Measurements from ENCODE around the gene CBX3.
"Not testable (repeated sequence)": the region's sequence is repeated elsewhere in the genome, so short reads cannot be mapped to it uniquely, and the experiment has no call there.

CBX3 gene

GRCh38 chr7:26171601-26172000 is 29.9 kb upstream of the CBX3 start:
- DNase-seq, result no peak

- no peak for DNase-seq
Observed at GRCh38 chr7:26172048-26172447, 29.5 kb upstream of the CBX3 start.

- DNase-seq, result not testable (repeated sequence)
Observed at GRCh38 chr7:26175903-26176302, 25.6 kb upstream of the CBX3 start.

- DNase-seq, result not testable (repeated sequence)
Observed at GRCh38 chr7:26176696-26177095, 24.8 kb upstream of the CBX3 start.

- not testable (repeated sequence) for DNase-seq
Observed at GRCh38 chr7:26177269-26177668, 24.3 kb upstream of the CBX3 start.

- no peak for DNase-seq
Observed at GRCh38 chr7:26178272-26178960, 23.1 kb upstream of the CBX3 start.

- no peak for DNase-seq
Observed at GRCh38 chr7:26179422-26179821, 22.1 kb upstream of the CBX3 start.

GRCh38 chr7:26179826-26180497 is 21.6 kb upstream of the CBX3 start:
- DNase-seq, result no peak

GRCh38 chr7:26180792-26181198 is 20.8 kb upstream of the CBX3 start:
- no peak for DNase-seq

GRCh38 chr7:26181474-26182227 is 19.9 kb upstream of the CBX3 start:
- no peak for DNase-seq

- DNase-seq, result peak; percentile 15
Observed at GRCh38 chr7:26182283-26182682, 19.3 kb upstream of the CBX3 start.

- DNase-seq, result no peak
Observed at GRCh38 chr7:26182706-26183105, 18.8 kb upstream of the CBX3 start.

- peak; percentile 42 for DNase-seq
Observed at GRCh38 chr7:26183545-26184280, 17.8 kb upstream of the CBX3 start.

- not testable (repeated sequence) for DNase-seq
Observed at GRCh38 chr7:26184281-26185101, 17.1 kb upstream of the CBX3 start.

GRCh38 chr7:26185131-26185843 is 16.3 kb upstream of the CBX3 start:
- DNase-seq, result peak; percentile 38

GRCh38 chr7:26185844-26186180 is 15.7 kb upstream of the CBX3 start:
- peak; percentile 16 for DNase-seq

GRCh38 chr7:26186364-26187311 is 14.9 kb upstream of the CBX3 start:
- no peak for DNase-seq

GRCh38 chr7:26187380-26188205 is 14.0 kb upstream of the CBX3 start:
- DNase-seq, result peak; percentile 43

- DNase-seq, result peak; percentile 38
Observed at GRCh38 chr7:26188206-26188956, 13.2 kb upstream of the CBX3 start.
